Right lobe of liver (tissue), 4 donors: ENCODE data around the gene TMEM232.

Experiments
- CTCF ChIP-seq, 4 donors: fragments of 200-600 bp in 3 of 4; fragments of 450-650 bp in 1 of 4; IDR thresholded peaks; one replicate each; pipeline versions ENCODE4 v1.5.1 to v1.8.0; 2016 to 2022; ENCODE audit warnings: antibody characterized with exemption in 4 of 4, mild to moderate bottlenecking in 2 of 4
- POLR2A ChIP-seq: fragments of 450-650 bp; IDR thresholded peaks from one replicate; pipeline ENCODE4 v1.6.1; 2017; ENCODE audit warnings: antibody characterized with exemption, mild to moderate bottlenecking
- donor health status: DM: no; HTN: no; CAD: no.
- donor health status: DM: no; HTN: no; CAD: no.
- donor health status: DM: no; HTN: yes; CAD: no.

- TF ChIP-seq CTCF (IDR thresholded peaks at IDR 0.05): no peak
- TF ChIP-seq POLR2A: no peak
These were observed 75.0 kb downstream of the TMEM232 start for GRCh38 chr5:110651507-110651906.
